Hypothalamus (tissue), 51 donors: ENCODE measurements around the gene USP1.

Experiments used
- DNase-seq, 51 donors: peaks; one replicate each; lab custom pipeline; 2025; lab: John Stamatoyannopoulos, UW

Gene USP1

DNA sequence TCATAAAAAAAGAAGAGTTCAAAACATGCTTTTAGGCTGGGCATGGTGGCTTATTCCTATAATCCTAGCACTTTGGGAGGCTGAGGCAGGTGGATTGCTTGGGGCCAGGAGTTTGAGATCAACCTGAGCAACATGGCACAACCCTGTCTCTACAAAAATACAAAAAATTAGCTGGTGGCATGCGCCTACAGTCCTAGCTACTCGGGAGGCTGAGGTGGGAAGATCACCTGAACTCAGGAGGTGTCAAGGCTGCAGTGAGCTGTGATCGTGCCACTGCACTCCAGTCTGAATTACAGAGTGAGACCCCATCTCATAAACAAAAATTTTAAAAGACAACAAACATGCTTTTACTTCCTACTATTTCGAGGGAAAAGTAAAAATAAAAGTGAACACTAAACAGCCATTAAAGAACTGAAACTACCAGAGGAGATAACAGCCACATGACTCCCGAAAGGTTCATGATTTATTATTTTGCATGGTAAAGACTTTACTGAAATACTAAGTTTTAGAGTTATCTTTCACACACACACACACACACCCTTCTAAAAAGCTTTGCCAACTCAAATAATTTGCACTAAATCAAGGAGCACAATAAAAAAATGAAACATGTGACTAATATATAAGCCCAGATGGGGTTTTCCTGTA is 48.1 kb downstream of the USP1 start:
- no peak for DNase-seq

GRCh38 chr1:62487956-62488355 is 51.1 kb downstream of the USP1 start:
- DNase-seq, result no peak

- no peak for DNase-seq
Measured at GRCh38 chr1:62492521-62492920, 55.7 kb downstream of the USP1 start.

DNA sequence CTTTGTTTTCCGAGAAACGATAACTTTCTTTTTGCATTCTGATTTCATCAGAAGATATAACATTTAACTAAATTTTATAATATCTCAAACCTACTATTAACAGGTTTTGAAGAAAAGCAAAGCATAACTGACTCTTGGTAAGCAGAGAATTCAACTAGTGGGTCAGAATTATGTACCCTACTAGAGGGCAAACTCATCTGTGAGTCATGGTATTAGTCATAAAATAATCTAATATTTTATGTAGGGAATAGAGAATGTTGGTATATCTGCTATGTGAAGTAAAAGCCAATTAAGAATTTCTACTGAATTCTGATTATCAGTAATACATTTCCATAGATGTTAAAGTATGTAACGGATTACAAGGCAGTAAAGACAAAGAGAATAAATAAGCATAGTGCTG is 56.8 kb downstream of the USP1 start:
- DNase-seq, result no peak

DNA sequence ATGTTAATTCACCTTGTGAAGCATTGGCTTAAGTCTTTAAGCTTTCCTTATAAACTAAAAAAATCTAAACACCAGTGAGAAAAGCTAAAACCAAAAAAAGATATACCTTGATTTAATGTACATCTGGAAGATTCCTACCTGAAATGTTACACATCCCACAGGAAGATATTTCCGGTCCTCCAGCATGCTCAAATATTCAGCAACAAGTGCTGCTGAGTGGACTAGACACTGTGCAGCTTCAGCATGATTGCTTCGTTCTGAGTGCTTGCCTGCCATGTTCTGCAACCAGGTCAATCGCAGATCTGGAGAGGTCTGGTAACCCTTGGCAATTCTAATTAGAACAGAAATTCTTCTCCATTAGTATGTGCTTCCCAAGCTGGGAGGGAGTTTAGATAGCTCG is 57.3 kb downstream of the USP1 start:
- no peak for DNase-seq

DNA sequence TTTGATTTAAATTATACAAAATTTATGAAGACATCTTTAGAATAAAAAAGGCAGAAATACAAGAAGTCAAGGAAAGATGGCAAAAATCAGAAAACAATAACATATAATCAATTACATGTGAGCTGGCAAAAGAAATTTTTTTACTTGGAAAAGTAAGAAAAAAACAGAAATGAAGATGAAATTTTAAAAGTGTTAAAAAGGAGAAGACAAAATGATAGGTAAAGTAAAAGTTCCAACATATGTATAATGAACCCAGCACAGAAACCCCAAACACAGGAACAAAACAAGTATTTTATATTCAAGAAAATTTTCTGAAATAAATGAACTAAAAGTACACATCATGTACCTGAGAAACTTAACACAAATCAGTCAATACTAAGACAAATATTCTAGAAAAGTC is 63.4 kb downstream of the USP1 start:
- no peak for DNase-seq
